Measurements from ENCODE around the gene FBXO2. TPM values are rescaled to one million over a fixed set of nuclear protein-coding genes. Genes with fewer than 3 reads are reported as not detected.

FBXO2 gene
- total and polyA plus RNA-seq, 10 of the 15 experiments (the other 5 are each of a cell fraction or from before 2014, with no cell fraction given), result 0.06 to 0.41 (median 0.18) TPM; not detected in 4

DNA sequence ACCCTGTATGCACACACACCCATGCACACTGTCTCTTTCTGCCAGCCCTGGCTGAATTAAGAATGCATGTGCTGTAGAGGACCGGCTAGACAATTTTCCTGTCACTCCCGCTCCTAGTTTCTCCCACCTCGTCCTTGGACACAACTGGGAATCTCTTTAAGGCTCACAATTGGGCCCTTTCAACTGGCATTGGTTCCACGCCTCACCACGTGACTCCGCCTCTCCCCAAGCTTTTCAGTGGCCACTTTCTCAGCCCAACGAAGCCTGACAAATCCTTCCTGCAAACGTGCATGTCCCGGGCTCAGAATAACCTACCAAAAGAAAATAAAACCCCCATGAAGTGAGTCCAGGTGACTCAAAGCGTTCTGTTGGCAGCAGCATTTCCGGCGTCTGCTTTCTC lies 33.8 kb downstream of the FBXO2 start:
- H3K4me3 ChIP-seq, result no peak overlapping the region
- in situ Hi-C loops (cut with MboI), result no loop called here
- BruUV-seq (replicated peaks), result no TSS peak
- FAIRE-seq (no peak), ATAC-seq (no peak), DNase-seq (ENCODE audit: low read depth, low spot score) (no peak)
- H2AFZ ChIP-seq (ENCODE audit: control insufficient read depth, low read depth, low read length), result no peak overlapping the region
- no peaks in the 10 kb centered on the region for H3K36me3 ChIP-seq (ENCODE audit: control insufficient read depth in 2 of 2, insufficient read depth in 2 of 2, low read length in 1 of 2)
- H3K27me3 ChIP-seq (replicated peaks in 1 of 2; ENCODE audit: control insufficient read depth in 2 of 2, insufficient read depth in 2 of 2, low read length in 1 of 2), result peaks cover 0 to 1% of the 10 kb centered on the region in 2 experiments; a peak in 2 of 4 replicates
- POLR2A ChIA-PET, result no interaction called here
- TF ChIP-seq SREBF2 (IDR thresholded peaks at IDR 0.05; ENCODE audit: low read length) (no peak), YBX1 (IDR thresholded peaks at IDR 0.05) (no peak), ASH2L (IDR thresholded peaks at IDR 0.05; ENCODE audit: borderline replicate concordance, low read depth) (no peak), ATF7 (IDR thresholded peaks at IDR 0.05; ENCODE audit: low read depth) (no peak), POLR2AphosphoS2 (IDR thresholded peaks at IDR 0.05; ENCODE audit: low read depth, low read length) (no peak), EZH2 (IDR thresholded peaks at IDR 0.05; ENCODE audit: borderline replicate concordance, control insufficient read depth, low read depth, low read length) (no peak), ETV6 (conservative IDR thresholded peaks at IDR 0.05 in 1 of 2, IDR thresholded peaks at IDR 0.05 in 1 of 2; ENCODE audit: borderline replicate concordance in 1 of 2, low read depth in 1 of 2) (no peak), CBX3 (IDR thresholded peaks at IDR 0.05; ENCODE audit: borderline replicate concordance, low read depth) (no peak), BHLHE40 (IDR thresholded peaks at IDR 0.05; ENCODE audit: borderline replicate concordance in 1 of 2, low read depth in 2 of 2, low read length in 1 of 2) (no peak), STAT3 (IDR thresholded peaks at IDR 0.05; ENCODE audit: low read depth, low read length) (no peak), TCF7 (IDR thresholded peaks at IDR 0.05; ENCODE audit: borderline replicate concordance) (no peak), MEF2A (IDR thresholded peaks at IDR 0.05; ENCODE audit: insufficient read depth, low read depth, low read length) (no peak), SUZ12 (IDR thresholded peaks at IDR 0.05; ENCODE audit: unreplicated experiment) (no peak), POLR2AphosphoS5 (IDR thresholded peaks at IDR 0.05; ENCODE audit: low read length) (no peak), MYB (IDR thresholded peaks at IDR 0.05; ENCODE audit: borderline replicate concordance, low read depth, low read length) (no peak)
- TF ChIP-seq, protein P1, sequence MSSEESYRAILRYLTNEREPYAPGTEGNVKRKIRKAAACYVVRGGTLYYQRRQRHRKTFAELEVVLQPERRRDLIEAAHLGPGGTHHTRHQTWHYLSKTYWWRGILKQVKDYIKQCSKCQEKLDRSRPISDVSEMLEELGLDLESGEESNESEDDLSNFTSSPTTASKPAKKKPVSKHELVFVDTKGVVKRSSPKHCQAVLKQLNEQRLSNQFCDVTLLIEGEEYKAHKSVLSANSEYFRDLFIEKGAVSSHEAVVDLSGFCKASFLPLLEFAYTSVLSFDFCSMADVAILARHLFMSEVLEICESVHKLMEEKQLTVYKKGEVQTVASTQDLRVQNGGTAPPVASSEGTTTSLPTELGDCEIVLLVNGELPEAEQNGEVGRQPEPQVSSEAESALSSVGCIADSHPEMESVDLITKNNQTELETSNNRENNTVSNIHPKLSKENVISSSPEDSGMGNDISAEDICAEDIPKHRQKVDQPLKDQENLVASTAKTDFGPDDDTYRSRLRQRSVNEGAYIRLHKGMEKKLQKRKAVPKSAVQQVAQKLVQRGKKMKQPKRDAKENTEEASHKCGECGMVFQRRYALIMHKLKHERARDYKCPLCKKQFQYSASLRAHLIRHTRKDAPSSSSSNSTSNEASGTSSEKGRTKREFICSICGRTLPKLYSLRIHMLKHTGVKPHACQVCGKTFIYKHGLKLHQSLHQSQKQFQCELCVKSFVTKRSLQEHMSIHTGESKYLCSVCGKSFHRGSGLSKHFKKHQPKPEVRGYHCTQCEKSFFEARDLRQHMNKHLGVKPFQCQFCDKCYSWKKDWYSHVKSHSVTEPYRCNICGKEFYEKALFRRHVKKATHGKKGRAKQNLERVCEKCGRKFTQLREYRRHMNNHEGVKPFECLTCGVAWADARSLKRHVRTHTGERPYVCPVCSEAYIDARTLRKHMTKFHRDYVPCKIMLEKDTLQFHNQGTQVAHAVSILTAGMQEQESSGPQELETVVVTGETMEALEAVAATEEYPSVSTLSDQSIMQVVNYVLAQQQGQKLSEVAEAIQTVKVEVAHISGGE (CRISPR knock-in tag; IDR thresholded peaks at IDR 0.05), result no peak
- TF ChIP-seq, protein P2, sequence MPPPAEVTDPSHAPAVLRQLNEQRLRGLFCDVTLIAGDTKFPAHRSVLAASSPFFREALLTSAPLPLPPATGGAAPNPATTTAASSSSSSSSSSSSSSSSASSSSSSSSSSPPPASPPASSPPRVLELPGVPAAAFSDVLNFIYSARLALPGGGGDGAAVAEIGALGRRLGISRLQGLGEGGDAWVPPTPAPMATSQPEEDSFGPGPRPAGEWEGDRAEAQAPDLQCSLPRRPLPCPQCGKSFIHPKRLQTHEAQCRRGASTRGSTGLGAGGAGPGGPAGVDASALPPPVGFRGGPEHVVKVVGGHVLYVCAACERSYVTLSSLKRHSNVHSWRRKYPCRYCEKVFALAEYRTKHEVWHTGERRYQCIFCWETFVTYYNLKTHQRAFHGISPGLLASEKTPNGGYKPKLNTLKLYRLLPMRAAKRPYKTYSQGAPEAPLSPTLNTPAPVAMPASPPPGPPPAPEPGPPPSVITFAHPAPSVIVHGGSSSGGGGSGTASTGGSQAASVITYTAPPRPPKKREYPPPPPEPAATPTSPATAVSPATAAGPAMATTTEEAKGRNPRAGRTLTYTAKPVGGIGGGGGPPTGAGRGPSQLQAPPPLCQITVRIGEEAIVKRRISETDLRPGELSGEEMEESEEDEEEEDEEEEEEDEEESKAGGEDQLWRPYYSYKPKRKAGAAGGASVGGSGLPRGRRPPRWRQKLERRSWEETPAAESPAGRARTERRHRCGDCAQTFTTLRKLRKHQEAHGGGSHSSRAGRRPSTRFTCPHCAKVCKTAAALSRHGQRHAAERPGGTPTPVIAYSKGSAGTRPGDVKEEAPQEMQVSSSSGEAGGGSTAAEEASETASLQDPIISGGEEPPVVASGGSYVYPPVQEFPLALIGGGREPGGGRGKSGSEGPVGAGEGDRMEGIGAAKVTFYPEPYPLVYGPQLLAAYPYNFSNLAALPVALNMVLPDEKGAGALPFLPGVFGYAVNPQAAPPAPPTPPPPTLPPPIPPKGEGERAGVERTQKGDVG (CRISPR knock-in tag; IDR thresholded peaks at IDR 0.05), result no peak
- TF ChIP-seq, protein P3, sequence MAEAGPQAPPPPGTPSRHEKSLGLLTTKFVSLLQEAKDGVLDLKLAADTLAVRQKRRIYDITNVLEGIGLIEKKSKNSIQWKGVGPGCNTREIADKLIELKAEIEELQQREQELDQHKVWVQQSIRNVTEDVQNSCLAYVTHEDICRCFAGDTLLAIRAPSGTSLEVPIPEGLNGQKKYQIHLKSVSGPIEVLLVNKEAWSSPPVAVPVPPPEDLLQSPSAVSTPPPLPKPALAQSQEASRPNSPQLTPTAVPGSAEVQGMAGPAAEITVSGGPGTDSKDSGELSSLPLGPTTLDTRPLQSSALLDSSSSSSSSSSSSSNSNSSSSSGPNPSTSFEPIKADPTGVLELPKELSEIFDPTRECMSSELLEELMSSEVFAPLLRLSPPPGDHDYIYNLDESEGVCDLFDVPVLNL (IDR thresholded peaks at IDR 0.05; ENCODE audit: low read depth, low read length), result no peak
- RAD21 ChIA-PET (ENCODE audit: unreplicated experiment), result no interaction called here
- H3K79me2 ChIP-seq (ENCODE audit: control insufficient read depth, insufficient read depth, low read length), result no peaks in the 10 kb centered on the region
- no peaks in the 10 kb centered on the region for H3K4me1 ChIP-seq (ENCODE audit: control insufficient read depth, insufficient read depth, low read length)
- 6% methylated on average over 12 of the region's 12 CpGs for WGBS (ENCODE audit: insufficient coverage, insufficient replicate concordance, low lambda C conversion rate, missing lambda C conversion rate)
- SMC1A ChIA-PET (ENCODE audit: uncharacterized antibody, unreplicated experiment), result no interaction called here
- CTCF ChIA-PET, result no interaction called here
- H3K9ac ChIP-seq (ENCODE audit: control insufficient read depth, insufficient read depth, low read length), result no peak overlapping the region
- H4K20me1 ChIP-seq (ENCODE audit: control insufficient read depth, insufficient read depth), result no peaks in the 10 kb centered on the region
- intact Hi-C loops (cut with micrococcal nuclease; ENCODE audit: unreplicated experiment), result no loop called here
- no peaks in the 10 kb centered on the region for H3K9me3 ChIP-seq (replicated peaks; ENCODE audit: control insufficient read depth, insufficient read depth, low read length)
- H3K27ac ChIP-seq (ENCODE audit: control insufficient read depth, insufficient read depth), result no peak overlapping the region
- H3K4me2 ChIP-seq (ENCODE audit: control insufficient read depth, insufficient read depth), result no peak overlapping the region

Measured in GM12878 (cell line).